Prostate gland (tissue), 2 donors: ENCODE data around the gene MAD1L1. TPM values are rescaled to one million over a fixed set of nuclear protein-coding genes. Genes with fewer than 3 reads are reported as not detected.

ENCODE experiments used
- DNase-seq: peaks from one replicate; pipeline ENCODE4 v3.0.0-alpha.2; 2019; ENCODE audit warnings: low spot score
- H3K27ac ChIP-seq, 2 donors: fragments of 200-600 bp; sonication (generic); 2 replicates each; pipeline ENCODE4 v1.5.1; 2017 to 2019
- H3K27me3 ChIP-seq: fragments of 200-600 bp; sonication (generic); replicated peaks from 2 replicates; pipeline ENCODE4 v1.5.1; 2019; ENCODE audit not compliant: insufficient read depth
- H3K36me3 ChIP-seq, 2 donors: fragments of 200-600 bp; sonication (generic); 1 replicate in 1 of 2; 2 replicates in 1 of 2; pipeline versions ENCODE4 v1.5.1 to v1.8.1; 2017 to 2019
- H3K4me1 ChIP-seq: fragments of 200-600 bp; sonication (generic); replicated peaks from 2 replicates; pipeline ENCODE4 v1.5.1; 2019
- H3K4me3 ChIP-seq, 2 donors: fragments of 200-600 bp; sonication (generic); 2 replicates each; pipeline ENCODE4 v1.5.1; 2017 to 2019
- H3K9me3 ChIP-seq: fragments of 200-600 bp; sonication (generic); 2 replicates; pipeline ENCODE4 v1.5.1; 2017
- POLR2A ChIP-seq: fragments of 450-650 bp; IDR thresholded peaks from one replicate; pipeline ENCODE4 v1.6.1; 2016; ENCODE audit warnings: antibody characterized with exemption, mild to moderate bottlenecking
- POLR2AphosphoS5 ChIP-seq: sonication (generic); formaldehyde crosslinking; IDR thresholded peaks from one replicate; pipeline ENCODE4 v1.6.1; 2017; ENCODE audit warnings: antibody characterized with exemption
- WGBS: methylation state at CpG from one replicate; pipeline ENCODE4 v1.1.5; 2018; 5-methylcytosine and 5-hydroxymethylcytosine counted together
- intact Hi-C: fragments of 100-400 bp; cut with DNase I; formaldehyde crosslinking; loops from one replicate; pipeline ENCODE4 v1.14.2; 2022
- total RNA-seq, 2 donors: library from RNA; depleted of rRNA; stranded (reverse); fragments of >200 nt; gene quantifications; one replicate each; pipeline ENCODE4 v1.1.0, GENCODE V29; 2016
- TF ChIP-seq, protein P1 (sequence below), 4 experiments: fragments of 200-600 bp in 2 of 4; fragments of 450-650 bp in 2 of 4; sonication (generic) in 2 of 4; IDR thresholded peaks; 1 replicate in 3 of 4; 2 replicates in 1 of 4; pipeline ENCODE4 v1.5.1; 2016 to 2019; ENCODE audit warnings: antibody characterized with exemption in 4 of 4, mild to moderate bottlenecking in 2 of 4, moderate library complexity in 2 of 4

The MAD1L1 gene
- total RNA-seq, 2 donors from 2014 or later: 79.3 to 91.9 TPM

GRCh38 chr7:1945558-1945957, 287.2 kb downstream of the MAD1L1 start:
- TF ChIP-seq POLR2A: no peak
- TF ChIP-seq, protein P1, sequence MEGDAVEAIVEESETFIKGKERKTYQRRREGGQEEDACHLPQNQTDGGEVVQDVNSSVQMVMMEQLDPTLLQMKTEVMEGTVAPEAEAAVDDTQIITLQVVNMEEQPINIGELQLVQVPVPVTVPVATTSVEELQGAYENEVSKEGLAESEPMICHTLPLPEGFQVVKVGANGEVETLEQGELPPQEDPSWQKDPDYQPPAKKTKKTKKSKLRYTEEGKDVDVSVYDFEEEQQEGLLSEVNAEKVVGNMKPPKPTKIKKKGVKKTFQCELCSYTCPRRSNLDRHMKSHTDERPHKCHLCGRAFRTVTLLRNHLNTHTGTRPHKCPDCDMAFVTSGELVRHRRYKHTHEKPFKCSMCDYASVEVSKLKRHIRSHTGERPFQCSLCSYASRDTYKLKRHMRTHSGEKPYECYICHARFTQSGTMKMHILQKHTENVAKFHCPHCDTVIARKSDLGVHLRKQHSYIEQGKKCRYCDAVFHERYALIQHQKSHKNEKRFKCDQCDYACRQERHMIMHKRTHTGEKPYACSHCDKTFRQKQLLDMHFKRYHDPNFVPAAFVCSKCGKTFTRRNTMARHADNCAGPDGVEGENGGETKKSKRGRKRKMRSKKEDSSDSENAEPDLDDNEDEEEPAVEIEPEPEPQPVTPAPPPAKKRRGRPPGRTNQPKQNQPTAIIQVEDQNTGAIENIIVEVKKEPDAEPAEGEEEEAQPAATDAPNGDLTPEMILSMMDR (IDR thresholded peaks at IDR 0.05): no peak
- TF ChIP-seq POLR2AphosphoS5: no peak
- Histone ChIP-seq H3K4me3 (no peak overlapping the region), H3K9me3 (no peaks in the 10 kb centered on the region), H3K27me3 (no peaks in the 10 kb centered on the region), H3K27ac (no peak overlapping the region), H3K36me3 (no peaks in the 10 kb centered on the region), H3K4me1 (no peaks in the 10 kb centered on the region)
- DNase-seq: no peak
- 82% methylated on average over 13 of the region's 14 CpGs for WGBS
- intact Hi-C loops: no loop called here

GRCh38 chr7:1944619-1945210, 288.0 kb downstream of the MAD1L1 start:
- Histone ChIP-seq H3K9me3 (no peaks in the 10 kb centered on the region), H3K27ac (no peak overlapping the region), H3K27me3 (no peaks in the 10 kb centered on the region), H3K4me1 (no peaks in the 10 kb centered on the region), H3K36me3 (no peaks in the 10 kb centered on the region), H3K4me3 (no peak overlapping the region)
- TF ChIP-seq, protein P1 (IDR thresholded peaks at IDR 0.05): no peak
- TF ChIP-seq POLR2AphosphoS5: no peak
- TF ChIP-seq POLR2A: no peak
- WGBS: 94% methylated on average over 18 of the region's 21 CpGs
- no peak for DNase-seq
- intact Hi-C loops: no loop called here

GRCh38 chr7:1943933-1944618, 288.7 kb downstream of the MAD1L1 start:
- Histone ChIP-seq H3K4me3 (no peak overlapping the region), H3K27me3 (no peaks in the 10 kb centered on the region), H3K27ac (no peak overlapping the region), H3K4me1 (no peaks in the 10 kb centered on the region), H3K9me3 (no peaks in the 10 kb centered on the region), H3K36me3 (no peaks in the 10 kb centered on the region)
- no peak for DNase-seq
- intact Hi-C loops: no loop called here
- WGBS: 80% methylated on average over 24 of the region's 25 CpGs
- TF ChIP-seq POLR2AphosphoS5 (no peak), POLR2A (no peak)
- TF ChIP-seq, protein P1 (IDR thresholded peaks at IDR 0.05): no peak

DNA sequence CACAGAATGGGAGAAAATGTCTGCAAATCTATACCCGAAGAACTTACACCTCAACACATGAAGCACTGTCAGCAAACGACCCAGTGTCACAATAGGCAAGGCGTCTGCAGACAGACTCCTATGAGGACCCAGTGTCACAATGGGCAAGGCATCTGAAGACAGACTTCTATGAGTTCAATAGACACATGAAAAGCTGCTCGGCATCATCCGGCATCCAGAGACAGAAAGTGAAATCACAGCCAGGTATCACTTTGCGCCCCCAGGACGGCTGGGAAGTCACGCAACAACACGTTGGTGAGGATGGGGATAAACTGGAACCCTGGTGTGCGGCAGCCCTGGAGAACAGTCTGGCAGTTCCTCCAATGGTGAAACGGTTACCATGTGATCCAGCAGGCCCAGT, 289.4 kb downstream of the MAD1L1 start:
- TF ChIP-seq, protein P1 (IDR thresholded peaks at IDR 0.05): no peak
- TF ChIP-seq POLR2AphosphoS5 (no peak), POLR2A (no peak)
- no peak for DNase-seq
- no peak overlapping the region for H3K4me3 ChIP-seq
- H3K4me1 ChIP-seq: no peaks in the 10 kb centered on the region
- no peaks in the 10 kb centered on the region for H3K9me3 ChIP-seq
- WGBS: 58% methylated on average over 11 of the region's 11 CpGs
- no peaks in the 10 kb centered on the region for H3K27me3 ChIP-seq
- H3K27ac ChIP-seq: no peak overlapping the region
- H3K36me3 ChIP-seq: no peaks in the 10 kb centered on the region
- intact Hi-C loops: no loop called here

- H3K4me1 ChIP-seq: no peaks in the 10 kb centered on the region
- 54% methylated on average over 5 of the region's 5 CpGs for WGBS
- H3K9me3 ChIP-seq: no peaks in the 10 kb centered on the region
- no peaks in the 10 kb centered on the region for H3K27me3 ChIP-seq
- no peaks in the 10 kb centered on the region for H3K36me3 ChIP-seq
- no peak for DNase-seq
- intact Hi-C loops: no loop called here
- TF ChIP-seq POLR2A (no peak), POLR2AphosphoS5 (no peak)
- TF ChIP-seq, protein P1 (IDR thresholded peaks at IDR 0.05): no peak
- H3K27ac ChIP-seq: no peak overlapping the region
- H3K4me3 ChIP-seq: no peak overlapping the region
These were observed 289.8 kb downstream of the MAD1L1 start for GRCh38 chr7:1942941-1943289.
